Neural crest cell (in vitro differentiated cells): ENCODE measurements around the gene OSR1. TPM values are rescaled to one million over a fixed set of nuclear protein-coding genes. Genes with fewer than 3 reads are reported as not detected.

Experiments
- DNase-seq: peaks from one replicate; pipeline ENCODE4 v3.0.0; 2021; ENCODE audit warnings: low read depth, mixed read lengths, low spot score
- H3K27ac Mint-ChIP-seq: one replicate; pipeline ENCODE4 v1.8.0; 2021; ENCODE audit warnings: mild to moderate bottlenecking, mixed read lengths; ENCODE audit not compliant: unreplicated experiment
- H3K27me3 Mint-ChIP-seq: 2 replicates; pipeline ENCODE4 v1.8.0; 2021; ENCODE audit warnings: low read depth, mild to moderate bottlenecking, mixed read lengths
- H3K36me3 Mint-ChIP-seq: 2 replicates; pipeline ENCODE4 v1.8.0; 2021; ENCODE audit warnings: low read depth, mild to moderate bottlenecking, mixed read lengths
- H3K4me1 Mint-ChIP-seq: 2 replicates; pipeline ENCODE4 v1.8.0; 2021; ENCODE audit warnings: mixed read lengths
- H3K4me3 Mint-ChIP-seq: one replicate; pipeline ENCODE4 v1.8.0; 2021; ENCODE audit warnings: mild to moderate bottlenecking, mixed read lengths
- H3K9me3 Mint-ChIP-seq: 2 replicates; pipeline ENCODE4 v1.8.0; 2021; ENCODE audit warnings: mixed read lengths
- total RNA-seq: library from RNA; stranded (reverse); gene quantifications from 2 replicates; pipeline ENCODE4 v1.2.1, GENCODE V29; 2021
- TF ChIP-seq, protein P1 (sequence below): fragments of 200-600 bp; sonication (generic); conservative IDR thresholded peaks from 2 replicates; pipeline ENCODE4 v1.5.0; 2021; ENCODE audit warnings: antibody characterized with exemption, mild to moderate bottlenecking

The OSR1 gene
- total RNA-seq, 1 donor from 2014 or later: 0.33 TPM

DNA sequence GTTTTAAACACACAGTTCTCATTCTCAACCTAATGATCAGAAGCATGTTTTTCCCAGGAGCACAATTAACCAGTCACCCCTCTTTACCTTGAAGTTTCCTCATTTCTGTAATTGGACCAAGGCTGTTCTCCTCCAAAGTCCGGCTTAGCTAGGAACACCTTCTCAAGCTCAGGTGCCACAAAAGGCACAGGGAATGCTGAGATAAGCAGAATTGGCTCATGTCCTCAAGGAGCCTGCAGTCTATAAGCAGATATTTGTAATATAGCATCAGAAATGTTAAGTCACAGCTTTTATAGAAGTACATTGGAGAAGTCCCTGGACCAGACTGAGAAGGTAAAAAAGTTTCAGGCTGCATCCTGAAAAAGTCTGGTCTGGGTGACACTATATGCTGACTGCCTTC lies 20.7 kb downstream of the OSR1 start:
- H3K4me1 Mint-ChIP-seq: peaks cover 9% of the 10 kb centered on the region
- H3K4me3 Mint-ChIP-seq: no peak overlapping the region
- no peak for DNase-seq
- H3K27me3 Mint-ChIP-seq: no peaks in the 10 kb centered on the region
- no peaks in the 10 kb centered on the region for H3K36me3 Mint-ChIP-seq
- H3K27ac Mint-ChIP-seq: no peak overlapping the region
- no peaks in the 10 kb centered on the region for H3K9me3 Mint-ChIP-seq
- TF ChIP-seq, protein P1, sequence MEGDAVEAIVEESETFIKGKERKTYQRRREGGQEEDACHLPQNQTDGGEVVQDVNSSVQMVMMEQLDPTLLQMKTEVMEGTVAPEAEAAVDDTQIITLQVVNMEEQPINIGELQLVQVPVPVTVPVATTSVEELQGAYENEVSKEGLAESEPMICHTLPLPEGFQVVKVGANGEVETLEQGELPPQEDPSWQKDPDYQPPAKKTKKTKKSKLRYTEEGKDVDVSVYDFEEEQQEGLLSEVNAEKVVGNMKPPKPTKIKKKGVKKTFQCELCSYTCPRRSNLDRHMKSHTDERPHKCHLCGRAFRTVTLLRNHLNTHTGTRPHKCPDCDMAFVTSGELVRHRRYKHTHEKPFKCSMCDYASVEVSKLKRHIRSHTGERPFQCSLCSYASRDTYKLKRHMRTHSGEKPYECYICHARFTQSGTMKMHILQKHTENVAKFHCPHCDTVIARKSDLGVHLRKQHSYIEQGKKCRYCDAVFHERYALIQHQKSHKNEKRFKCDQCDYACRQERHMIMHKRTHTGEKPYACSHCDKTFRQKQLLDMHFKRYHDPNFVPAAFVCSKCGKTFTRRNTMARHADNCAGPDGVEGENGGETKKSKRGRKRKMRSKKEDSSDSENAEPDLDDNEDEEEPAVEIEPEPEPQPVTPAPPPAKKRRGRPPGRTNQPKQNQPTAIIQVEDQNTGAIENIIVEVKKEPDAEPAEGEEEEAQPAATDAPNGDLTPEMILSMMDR: no peak

DNA sequence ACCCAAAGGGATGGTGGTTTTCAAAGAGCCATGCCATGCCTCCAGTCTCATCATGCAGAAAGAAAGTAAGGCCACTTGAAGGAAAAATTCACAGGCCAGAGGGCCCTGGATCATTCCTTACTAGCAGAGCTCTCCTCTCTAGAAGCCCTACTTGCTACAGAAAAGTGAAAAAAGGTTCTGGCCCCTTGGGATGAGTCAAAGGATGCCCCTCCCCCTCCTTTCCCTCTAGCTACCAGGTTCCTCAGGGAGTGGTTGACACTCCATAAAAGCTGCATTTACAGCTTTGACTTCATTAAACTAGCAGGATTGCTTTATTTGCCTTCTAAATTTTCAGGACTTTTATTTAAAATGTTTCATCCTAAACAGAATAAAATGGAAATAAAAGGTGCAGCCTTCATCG lies 21.2 kb downstream of the OSR1 start:
- TF ChIP-seq, protein P1: no peak
- no peak overlapping the region for H3K27ac Mint-ChIP-seq
- no peaks in the 10 kb centered on the region for H3K9me3 Mint-ChIP-seq
- H3K4me1 Mint-ChIP-seq: peaks cover 9% of the 10 kb centered on the region
- no peak for DNase-seq
- no peaks in the 10 kb centered on the region for H3K36me3 Mint-ChIP-seq
- no peaks in the 10 kb centered on the region for H3K27me3 Mint-ChIP-seq
- H3K4me3 Mint-ChIP-seq: no peak overlapping the region

DNA sequence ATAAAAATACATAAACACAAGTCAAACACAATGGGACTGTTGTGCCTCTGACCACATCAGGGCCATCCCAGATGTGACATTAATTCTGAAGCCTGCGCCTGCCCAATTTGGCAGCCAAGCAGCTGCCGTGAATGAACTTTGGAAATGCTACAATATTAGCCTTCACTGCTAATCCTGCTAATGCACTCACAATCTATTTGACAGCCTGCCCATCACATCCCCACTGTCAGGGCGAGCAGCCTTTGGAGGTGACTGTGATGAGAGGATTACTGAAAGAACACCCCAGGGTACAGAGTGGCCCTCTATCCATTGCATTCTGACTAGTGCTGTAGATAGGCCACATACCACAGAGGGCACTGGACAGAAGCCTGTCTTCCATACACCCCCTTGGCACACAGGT lies 21.6 kb downstream of the OSR1 start:
- H3K4me3 Mint-ChIP-seq: no peak overlapping the region
- no peak for DNase-seq
- H3K9me3 Mint-ChIP-seq: no peaks in the 10 kb centered on the region

DNA sequence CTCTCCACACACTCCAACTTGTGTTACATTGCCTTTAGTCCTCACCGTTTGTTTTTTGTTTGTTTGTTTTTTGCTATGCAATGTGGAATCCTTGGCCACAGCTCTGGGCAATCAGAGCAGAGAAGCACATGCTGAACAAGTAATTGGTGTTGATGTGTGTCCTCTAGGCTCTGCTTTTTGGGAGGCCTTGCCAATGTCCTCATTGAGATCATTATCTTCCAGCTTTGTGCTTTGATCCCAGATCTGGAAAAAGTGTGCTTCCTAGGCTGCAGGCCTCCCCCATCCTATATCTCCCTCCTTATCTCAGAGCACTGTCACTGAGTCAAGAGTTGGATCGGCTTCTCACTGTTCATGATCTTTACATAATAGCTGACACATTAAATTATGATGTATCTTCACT lies 25.9 kb downstream of the OSR1 start:
- no peak for DNase-seq
- H3K27ac Mint-ChIP-seq: no peak overlapping the region

More for the DNA sequence above, 21.6 kb downstream of the OSR1 start:
- no peak overlapping the region for H3K27ac Mint-ChIP-seq
- H3K36me3 Mint-ChIP-seq: no peaks in the 10 kb centered on the region
- H3K27me3 Mint-ChIP-seq: no peaks in the 10 kb centered on the region
- H3K4me1 Mint-ChIP-seq: peaks cover 9% of the 10 kb centered on the region
- TF ChIP-seq, protein P1: no peak

DNA sequence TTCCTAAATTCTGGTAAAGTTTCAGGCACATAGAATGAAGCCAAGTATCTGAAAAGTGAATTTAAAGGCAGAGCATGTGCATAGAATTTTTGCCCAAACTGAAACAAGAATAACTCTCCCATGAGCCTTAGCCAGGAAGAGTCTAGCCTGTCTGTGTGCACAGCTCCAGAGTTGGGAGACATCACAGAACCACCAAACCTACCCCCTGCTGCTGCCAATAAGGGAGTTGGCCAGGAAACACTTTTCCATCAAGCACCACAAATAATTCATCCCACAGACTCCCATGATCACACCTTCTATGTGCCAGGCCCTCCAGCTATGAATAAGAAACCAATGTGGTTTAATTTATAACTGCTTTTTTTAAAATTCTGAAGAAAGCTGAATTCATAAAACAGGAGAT lies 27.0 kb downstream of the OSR1 start:
- Mint-ChIP-seq H3K9me3 (no peaks in the 10 kb centered on the region), H3K27ac (no peak overlapping the region), H3K27me3 (no peaks in the 10 kb centered on the region), H3K36me3 (no peaks in the 10 kb centered on the region), H3K4me3 (no peak overlapping the region), H3K4me1 (peaks cover 6% of the 10 kb centered on the region)
- DNase-seq: no peak
- TF ChIP-seq, protein P1: no peak

More for the DNA sequence above, 25.9 kb downstream of the OSR1 start:
- Mint-ChIP-seq H3K4me3 (no peak overlapping the region), H3K4me1 (peaks cover 9% of the 10 kb centered on the region), H3K9me3 (no peaks in the 10 kb centered on the region), H3K27me3 (no peaks in the 10 kb centered on the region), H3K36me3 (no peaks in the 10 kb centered on the region)
- TF ChIP-seq, protein P1: no peak

DNA sequence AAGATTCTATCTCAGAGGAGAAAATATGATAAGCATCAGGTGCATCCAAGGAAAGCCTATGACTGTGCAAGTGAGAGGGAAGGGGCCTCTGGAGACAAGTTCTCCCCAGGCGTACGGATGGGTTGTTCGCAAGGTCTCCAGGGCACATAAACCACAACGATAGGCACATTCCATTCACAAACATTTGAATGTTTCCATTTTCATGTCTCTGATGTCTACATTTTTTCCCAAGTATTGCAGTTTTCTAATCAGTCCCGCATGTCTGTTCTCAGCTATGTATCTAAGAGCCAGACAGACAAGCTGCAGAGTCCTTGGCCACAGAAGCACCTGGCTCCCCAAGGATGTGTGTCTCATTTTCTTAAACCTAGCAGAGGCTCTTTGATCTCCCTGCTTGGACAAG lies 28.0 kb downstream of the OSR1 start:
- H3K4me3 Mint-ChIP-seq: no peak overlapping the region
- TF ChIP-seq, protein P1: no peak
- H3K4me1 Mint-ChIP-seq: peaks cover 3% of the 10 kb centered on the region
- H3K9me3 Mint-ChIP-seq: no peaks in the 10 kb centered on the region
- H3K27ac Mint-ChIP-seq: no peak overlapping the region
- H3K27me3 Mint-ChIP-seq: no peaks in the 10 kb centered on the region
- no peaks in the 10 kb centered on the region for H3K36me3 Mint-ChIP-seq
- no peak for DNase-seq
